Retina (tissue), 1 donor: ENCODE results near the gene ADAMTS4.

Experiments used
- DNase-seq: peaks from one replicate; pipeline ENCODE4 v3.0.0-alpha.2; 2016

ADAMTS4 gene

GRCh38 chr1:161171696-161172095, 27.2 kb downstream of the ADAMTS4 start:
- DNase-seq = no peak

GRCh38 chr1:161171191-161171590, 27.7 kb downstream of the ADAMTS4 start:
- DNase-seq = no peak

GRCh38 chr1:161168906-161169305, 29.9 kb downstream of the ADAMTS4 start:
- no peak for DNase-seq

GRCh38 chr1:161166669-161167548, 31.9 kb downstream of the ADAMTS4 start:
- DNase-seq = no peak

GRCh38 chr1:161165742-161166668, 32.8 kb downstream of the ADAMTS4 start, which contains the start of gene PPOX:
PPOX (plus strand) TSS chr1:161166426; CDS start chr1:161166848, 422 bp downstream.
- peak; percentile 95 for DNase-seq

- DNase-seq = no peak
These were observed 33.8 kb downstream of the ADAMTS4 start for GRCh38 chr1:161164901-161165610.

GRCh38 chr1:161163793-161164192, 35.1 kb downstream of the ADAMTS4 start:
- no peak for DNase-seq

GRCh38 chr1:161162806-161163205, 36.0 kb downstream of the ADAMTS4 start:
- no peak for DNase-seq

GRCh38 chr1:161162052-161162451, 36.8 kb downstream of the ADAMTS4 start:
- no peak for DNase-seq

GRCh38 chr1:161161652-161162051, 37.2 kb downstream of the ADAMTS4 start:
- DNase-seq = no peak

- no peak for DNase-seq
These were observed 38.1 kb downstream of the ADAMTS4 start for GRCh38 chr1:161160671-161161145.

- DNase-seq = no peak
These were observed 39.0 kb downstream of the ADAMTS4 start for GRCh38 chr1:161159913-161160243.

- peak; percentile 96 for DNase-seq
These were observed 39.6 kb downstream of the ADAMTS4 start, which contains the start of gene USP21 for GRCh38 chr1:161159087-161159912. USP21 (plus strand) TSS chr1:161159500; CDS start chr1:161160641, 1,141 bp downstream.

- DNase-seq = no peak
These were observed 40.4 kb downstream of the ADAMTS4 start for GRCh38 chr1:161158316-161159010.

- no peak for DNase-seq
These were observed 41.0 kb downstream of the ADAMTS4 start for GRCh38 chr1:161157867-161158266.

GRCh38 chr1:161153682-161154337, 45.0 kb downstream of the ADAMTS4 start, which contains the start of gene UFC1:
UFC1 (plus strand) TSS chr1:161153978; CDS start chr1:161153998, 20 bp downstream.
- DNase-seq = peak; percentile 93

GRCh38 chr1:161153176-161153575, 45.7 kb downstream of the ADAMTS4 start:
- no peak for DNase-seq

GRCh38 chr1:161145832-161146231, 53.0 kb downstream of the ADAMTS4 start:
- no peak for DNase-seq

GRCh38 chr1:161140755-161141400, 58.0 kb downstream of the ADAMTS4 start:
- DNase-seq = no peak

GRCh38 chr1:161139766-161140165, 59.1 kb downstream of the ADAMTS4 start:
- DNase-seq = no peak
